IPS-15b (cell line): ENCODE measurements around the gene WDR88.
"Not testable (repeated sequence)": the region's sequence is repeated elsewhere in the genome, so short reads cannot be mapped to it uniquely, and the experiment has no call there.

ENCODE experiments used
- H3K27me3 ChIP-seq: one replicate; pipeline ENCODE4 v1.6.1; 2013; ENCODE audit warnings: low read length; ENCODE audit not compliant: control insufficient read depth, insufficient read depth
- H3K36me3 ChIP-seq: one replicate; pipeline ENCODE4 v1.6.1; 2013; ENCODE audit warnings: low read length; ENCODE audit not compliant: control insufficient read depth, insufficient read depth
- H3K4me1 ChIP-seq: one replicate; pipeline ENCODE4 v1.6.1; 2013; ENCODE audit warnings: mild to moderate bottlenecking, low read length; ENCODE audit not compliant: control insufficient read depth, insufficient read depth
- H3K4me3 ChIP-seq: one replicate; pipeline ENCODE4 v1.5.1; 2013; ENCODE audit warnings: low read depth, low read length
- H3K9ac ChIP-seq: one replicate; pipeline ENCODE4 v1.6.1; 2013; ENCODE audit warnings: low read depth, mild to moderate bottlenecking, low read length
- H3K9me3 ChIP-seq: one replicate; pipeline ENCODE4 v1.6.1; 2013; ENCODE audit warnings: mild to moderate bottlenecking, low read length; ENCODE audit not compliant: control insufficient read depth, insufficient read depth

Gene WDR88

GRCh38 chr19:33108161-33108560, 23.8 kb upstream of the WDR88 start:
- peaks cover 24% of the 10 kb centered on the region for H3K36me3 ChIP-seq
- H3K4me3 ChIP-seq = no peak overlapping the region
- H3K9me3 ChIP-seq = no peaks in the 10 kb centered on the region
- no peak overlapping the region for H3K9ac ChIP-seq
- H3K4me1 ChIP-seq = no peaks in the 10 kb centered on the region
- H3K27me3 ChIP-seq = no peaks in the 10 kb centered on the region

DNA sequence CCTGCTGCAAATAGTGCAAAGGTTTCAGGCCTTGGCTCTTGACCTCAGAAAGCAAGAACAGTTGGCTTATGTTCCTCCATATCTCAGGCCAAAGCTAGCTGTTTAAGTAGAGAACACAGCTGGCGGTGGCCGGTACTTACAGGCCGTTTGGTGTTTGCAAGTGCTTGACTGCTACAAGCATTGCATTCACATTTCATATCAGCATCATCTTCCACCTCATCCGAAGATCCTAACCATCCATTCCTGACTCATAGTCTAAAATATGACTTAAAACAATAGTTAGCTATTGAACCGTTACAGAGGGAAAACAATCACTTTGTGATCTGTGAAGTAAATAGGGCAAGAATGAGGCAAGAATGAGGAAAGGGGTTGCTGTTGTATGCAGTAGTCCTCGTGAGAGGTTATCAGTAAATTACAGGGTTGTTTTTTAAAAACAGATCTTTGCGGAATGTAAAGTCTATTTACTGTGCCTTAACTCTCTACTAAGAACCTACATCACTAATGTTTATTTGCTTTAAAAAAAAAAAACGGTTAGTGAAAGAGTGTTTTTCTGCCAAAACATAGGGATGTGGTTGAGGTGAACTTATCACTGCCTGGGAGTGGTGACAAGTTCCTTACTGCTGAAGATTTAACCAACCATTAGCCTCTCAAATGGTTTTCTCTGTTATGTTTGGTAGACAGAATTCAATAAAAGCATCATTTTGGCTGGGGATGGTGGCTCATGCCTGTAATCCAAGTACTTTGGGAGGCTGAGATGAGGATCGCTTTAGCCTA, 21.6 kb upstream of the WDR88 start:
- peaks cover 34% of the 10 kb centered on the region for H3K36me3 ChIP-seq
- H3K4me1 ChIP-seq = no peaks in the 10 kb centered on the region
- H3K4me3 ChIP-seq = no peak overlapping the region
- no peak overlapping the region for H3K9ac ChIP-seq
- no peaks in the 10 kb centered on the region for H3K9me3 ChIP-seq
- H3K27me3 ChIP-seq = no peaks in the 10 kb centered on the region

- H3K9me3 ChIP-seq = no peaks in the 10 kb centered on the region
- H3K4me1 ChIP-seq = no peaks in the 10 kb centered on the region
- no peak overlapping the region for H3K4me3 ChIP-seq
- no peak overlapping the region for H3K9ac ChIP-seq
- peaks cover 34% of the 10 kb centered on the region for H3K36me3 ChIP-seq
- no peaks in the 10 kb centered on the region for H3K27me3 ChIP-seq
Measured at GRCh38 chr19:33111587-33111986, 20.3 kb upstream of the WDR88 start.

DNA sequence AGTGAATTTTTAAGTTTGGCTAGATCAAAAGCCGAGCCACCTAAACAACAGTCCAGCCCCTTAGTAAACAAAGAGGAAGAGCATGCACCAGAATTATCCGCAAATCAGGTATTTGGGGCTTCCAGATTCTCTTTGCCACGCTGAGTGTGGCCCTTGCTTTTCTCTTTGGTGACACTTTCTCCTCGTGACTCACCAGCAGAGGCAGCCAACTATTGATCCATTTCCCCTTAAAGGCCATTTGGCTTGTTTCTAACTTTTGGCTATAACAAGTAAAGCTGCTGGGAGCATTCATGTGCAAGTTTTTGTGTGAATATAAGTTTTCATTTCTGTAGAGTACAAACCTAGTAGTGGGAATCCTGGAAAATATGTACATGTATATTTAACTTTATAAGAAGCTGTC, 17.6 kb upstream of the WDR88 start:
- Histone ChIP-seq H3K27me3 (no peaks in the 10 kb centered on the region), H3K9ac (no peak overlapping the region), H3K4me3 (no peak overlapping the region), H3K4me1 (no peaks in the 10 kb centered on the region), H3K9me3 (no peaks in the 10 kb centered on the region), H3K36me3 (peaks cover 34% of the 10 kb centered on the region)

GRCh38 chr19:33117501-33117900, 14.4 kb upstream of the WDR88 start:
- Histone ChIP-seq H3K36me3 (peaks cover 22% of the 10 kb centered on the region), H3K9me3 (no peaks in the 10 kb centered on the region), H3K27me3 (no peaks in the 10 kb centered on the region), H3K9ac (no peak overlapping the region), H3K4me3 (no peak overlapping the region), H3K4me1 (no peaks in the 10 kb centered on the region)

GRCh38 chr19:33118643-33119042, 13.3 kb upstream of the WDR88 start:
- Histone ChIP-seq H3K27me3 (no peaks in the 10 kb centered on the region), H3K9ac (no peak overlapping the region), H3K4me3 (no peak overlapping the region), H3K9me3 (no peaks in the 10 kb centered on the region), H3K36me3 (peaks cover 16% of the 10 kb centered on the region), H3K4me1 (no peaks in the 10 kb centered on the region)

DNA sequence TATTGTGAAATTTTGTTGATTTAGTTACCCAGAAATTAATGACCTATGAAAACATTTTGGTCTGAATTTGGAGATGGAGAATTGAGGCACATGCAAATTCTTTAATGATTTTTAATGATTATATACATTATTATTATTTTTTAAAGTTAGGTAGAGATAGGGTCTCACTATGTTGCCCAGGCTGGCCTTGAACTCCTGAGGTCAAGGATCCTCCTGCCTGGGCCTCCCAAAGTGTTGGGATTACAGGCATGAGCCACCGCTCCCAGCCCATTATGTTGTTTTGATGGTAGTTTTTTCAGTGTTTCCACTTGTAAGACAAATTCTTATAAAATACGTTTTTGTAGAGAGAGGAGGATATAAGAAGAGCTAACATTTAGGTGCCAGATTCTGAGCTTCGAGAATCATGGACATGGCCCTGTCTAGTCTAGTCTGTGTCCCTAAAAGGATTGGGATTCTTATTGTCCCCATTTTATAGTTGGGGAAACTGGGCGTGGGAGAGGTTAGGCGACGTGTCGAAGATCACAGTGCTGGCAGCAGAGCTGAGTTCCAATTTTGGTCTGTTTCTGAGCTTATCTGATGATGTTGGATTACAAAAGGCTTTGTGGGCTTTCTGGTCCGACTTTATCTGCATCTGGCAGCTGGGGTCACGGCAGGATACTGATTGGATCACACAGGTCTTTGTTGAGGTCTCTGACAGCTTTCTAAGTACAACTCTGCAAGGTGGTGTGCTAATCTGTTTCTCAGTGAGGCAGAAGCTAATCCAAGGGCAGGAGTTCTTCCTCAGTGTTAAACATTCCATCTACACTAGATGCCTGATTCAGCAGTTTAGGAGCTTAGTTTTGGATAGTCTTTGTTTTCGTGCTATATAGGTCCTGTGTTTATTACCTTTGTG, 7.5 kb upstream of the WDR88 start:
- H3K4me1 ChIP-seq = no peaks in the 10 kb centered on the region
- no peaks in the 10 kb centered on the region for H3K36me3 ChIP-seq
- no peaks in the 10 kb centered on the region for H3K9me3 ChIP-seq
- no peak overlapping the region for H3K4me3 ChIP-seq
- H3K9ac ChIP-seq = no peak overlapping the region
- no peaks in the 10 kb centered on the region for H3K27me3 ChIP-seq

- Histone ChIP-seq H3K9ac (no peak overlapping the region), H3K4me1 (no peaks in the 10 kb centered on the region), H3K9me3 (no peaks in the 10 kb centered on the region), H3K27me3 (no peaks in the 10 kb centered on the region), H3K4me3 (no peak overlapping the region), H3K36me3 (peaks cover 3% of the 10 kb centered on the region)
Measured at GRCh38 chr19:33125929-33126388, 6.0 kb upstream of the WDR88 start.

DNA sequence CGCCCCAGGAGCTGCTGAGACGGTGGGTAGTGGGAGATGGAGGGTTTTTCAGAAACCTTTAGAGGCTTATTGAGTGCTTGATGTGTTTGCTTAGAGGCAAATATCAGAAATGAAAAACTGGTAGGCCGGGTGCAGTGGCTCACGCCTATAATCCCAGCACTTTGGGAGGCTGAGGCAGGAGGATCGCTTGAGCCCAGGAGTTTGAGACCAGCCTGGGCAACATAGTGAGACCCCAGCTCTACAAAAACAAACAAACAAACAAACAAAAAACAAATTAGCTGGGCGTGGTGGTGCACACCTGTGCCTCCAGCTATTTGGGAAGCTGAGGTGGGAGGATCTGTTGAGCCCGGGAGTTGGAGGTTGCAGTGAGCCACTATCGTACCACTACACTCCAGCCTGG, 5.2 kb upstream of the WDR88 start:
- H3K27me3 ChIP-seq, H3K9me3 ChIP-seq, H3K9ac ChIP-seq, H3K4me3 ChIP-seq, H3K4me1 ChIP-seq, H3K36me3 ChIP-seq: not testable (repeated sequence)

- Histone ChIP-seq H3K4me1 (no peaks in the 10 kb centered on the region), H3K9ac (no peak overlapping the region), H3K27me3 (no peaks in the 10 kb centered on the region), H3K4me3 (no peak overlapping the region), H3K36me3 (peaks cover 3% of the 10 kb centered on the region), H3K9me3 (no peaks in the 10 kb centered on the region)
Measured at GRCh38 chr19:33129901-33130300, 2.0 kb upstream of the WDR88 start.

DNA sequence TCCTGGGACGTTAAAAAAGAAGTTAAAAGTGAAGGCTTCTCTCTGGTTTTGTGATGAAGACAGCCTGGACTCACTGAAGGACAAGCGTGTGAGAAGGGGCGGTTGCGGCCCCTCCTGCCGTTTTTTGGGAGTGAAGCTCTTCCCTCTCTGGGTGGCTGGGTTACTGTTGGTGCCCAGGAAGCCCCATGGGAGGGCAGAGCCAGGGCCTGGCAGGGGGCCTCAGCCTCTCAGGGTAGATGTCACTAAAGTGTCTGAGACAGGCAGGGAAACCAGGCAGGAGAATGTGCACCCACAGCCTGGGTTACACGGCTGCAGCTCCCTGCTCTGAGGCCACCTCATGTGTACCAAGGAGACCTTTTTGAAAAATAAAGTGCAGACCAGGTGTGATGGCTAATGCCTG, 1.5 kb upstream of the WDR88 start:
- no peaks in the 10 kb centered on the region for H3K4me1 ChIP-seq
- H3K9ac ChIP-seq = no peak overlapping the region
- H3K27me3 ChIP-seq = no peaks in the 10 kb centered on the region
- no peak overlapping the region for H3K4me3 ChIP-seq
- no peaks in the 10 kb centered on the region for H3K9me3 ChIP-seq
- H3K36me3 ChIP-seq = peaks cover 3% of the 10 kb centered on the region

GRCh38 chr19:33132425-33132824, 511 bp downstream of the WDR88 start:
- H3K36me3 ChIP-seq = peaks cover 3% of the 10 kb centered on the region
- H3K4me1 ChIP-seq = no peaks in the 10 kb centered on the region
- no peak overlapping the region for H3K4me3 ChIP-seq
- H3K27me3 ChIP-seq = no peaks in the 10 kb centered on the region
- no peak overlapping the region for H3K9ac ChIP-seq
- H3K9me3 ChIP-seq = no peaks in the 10 kb centered on the region
